HG03575 (cell line): ENCODE results near the gene TF.
"Not testable (repeated sequence)": the region's sequence is repeated elsewhere in the genome, so short reads cannot be mapped to it uniquely, and the experiment has no call there.

Experiments
- ATAC-seq: cut with Tn5 transposase; IDR thresholded peaks from one replicate; pipeline ENCODE4 v1.9.1; 2021; ENCODE audit not compliant: unreplicated experiment, insufficient number of reproducible peaks, low FRiP score; ENCODE audit errors: extremely low read depth

The TF gene

DNA sequence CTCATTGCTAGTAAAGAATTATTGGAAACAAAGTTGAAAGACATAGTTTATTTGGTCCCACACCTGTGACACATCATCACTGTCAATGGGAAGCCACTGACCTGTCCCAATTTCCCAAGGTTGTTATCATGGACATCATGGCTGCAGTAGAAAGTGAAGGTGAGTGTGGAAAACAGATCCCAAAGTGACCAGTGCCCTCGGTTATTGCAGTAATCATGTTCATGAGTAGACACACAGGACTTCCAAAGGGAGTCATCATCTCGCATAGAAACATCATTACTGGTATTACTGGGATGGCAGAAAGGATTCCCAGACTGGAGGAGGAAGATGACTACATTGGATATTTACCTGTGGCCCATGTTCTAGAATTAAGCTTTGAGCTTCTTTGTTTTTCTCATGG lies 14.7 kb downstream of the TF start:
- ATAC-seq, result no peak

DNA sequence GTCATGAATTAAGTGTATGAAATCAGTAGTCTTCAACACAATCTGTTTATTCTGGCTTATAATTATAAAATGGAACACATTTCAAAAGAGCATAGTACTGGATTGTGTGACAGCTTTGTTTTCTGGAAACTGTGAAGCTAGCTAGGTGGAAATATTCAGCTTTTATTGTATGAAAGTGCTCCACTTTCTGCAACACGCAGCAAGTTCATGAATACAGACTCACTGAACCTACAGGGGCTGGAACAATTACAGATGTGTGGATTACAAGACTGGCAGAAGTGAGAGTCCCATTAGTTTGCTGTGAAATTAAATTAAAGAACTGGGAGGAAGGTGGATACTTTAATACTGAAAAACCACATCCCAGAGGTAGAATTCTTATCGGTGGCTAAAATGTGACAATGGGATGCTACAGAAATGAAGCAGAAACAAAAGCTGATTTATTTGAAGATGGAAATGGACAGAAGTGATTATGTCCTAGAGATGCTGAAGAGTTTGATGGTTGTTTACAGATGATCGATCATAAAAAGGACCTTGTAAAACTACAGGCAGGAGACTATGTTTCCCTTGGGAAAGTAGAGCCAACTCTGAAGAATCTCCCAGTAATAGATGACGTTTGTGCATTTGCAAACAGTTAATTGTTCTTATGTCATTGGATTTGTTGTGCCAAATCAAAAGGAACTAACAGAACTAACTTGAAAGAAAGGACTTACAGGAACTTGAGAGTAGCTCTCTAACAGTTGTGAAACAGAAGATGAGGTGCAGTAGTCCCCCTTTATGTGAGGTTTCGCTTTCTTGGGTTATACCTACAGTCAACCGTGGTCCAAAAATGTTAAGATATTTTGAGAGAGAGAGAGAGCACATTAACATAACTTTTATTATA lies 15.7 kb downstream of the TF start:
- no peak for ATAC-seq

DNA sequence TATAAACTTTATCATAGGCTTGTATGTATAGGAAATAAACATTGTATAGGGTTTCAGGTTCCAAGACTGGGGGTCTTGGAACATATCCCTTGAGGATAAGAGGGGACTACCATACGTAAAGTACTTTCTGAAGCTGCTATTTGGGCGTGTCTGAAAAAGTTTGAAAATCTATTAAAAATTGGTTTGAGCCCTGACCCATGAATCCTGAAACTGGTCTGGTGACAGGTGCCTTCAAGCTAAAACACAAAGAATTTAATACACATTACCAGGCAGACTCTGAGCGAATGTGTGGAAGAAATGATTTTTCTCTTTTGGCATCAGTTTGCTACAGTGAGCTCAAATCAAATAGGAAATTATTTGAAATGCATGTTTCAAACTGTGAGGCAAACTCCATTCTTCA lies 16.3 kb downstream of the TF start:
- ATAC-seq, result no peak

DNA sequence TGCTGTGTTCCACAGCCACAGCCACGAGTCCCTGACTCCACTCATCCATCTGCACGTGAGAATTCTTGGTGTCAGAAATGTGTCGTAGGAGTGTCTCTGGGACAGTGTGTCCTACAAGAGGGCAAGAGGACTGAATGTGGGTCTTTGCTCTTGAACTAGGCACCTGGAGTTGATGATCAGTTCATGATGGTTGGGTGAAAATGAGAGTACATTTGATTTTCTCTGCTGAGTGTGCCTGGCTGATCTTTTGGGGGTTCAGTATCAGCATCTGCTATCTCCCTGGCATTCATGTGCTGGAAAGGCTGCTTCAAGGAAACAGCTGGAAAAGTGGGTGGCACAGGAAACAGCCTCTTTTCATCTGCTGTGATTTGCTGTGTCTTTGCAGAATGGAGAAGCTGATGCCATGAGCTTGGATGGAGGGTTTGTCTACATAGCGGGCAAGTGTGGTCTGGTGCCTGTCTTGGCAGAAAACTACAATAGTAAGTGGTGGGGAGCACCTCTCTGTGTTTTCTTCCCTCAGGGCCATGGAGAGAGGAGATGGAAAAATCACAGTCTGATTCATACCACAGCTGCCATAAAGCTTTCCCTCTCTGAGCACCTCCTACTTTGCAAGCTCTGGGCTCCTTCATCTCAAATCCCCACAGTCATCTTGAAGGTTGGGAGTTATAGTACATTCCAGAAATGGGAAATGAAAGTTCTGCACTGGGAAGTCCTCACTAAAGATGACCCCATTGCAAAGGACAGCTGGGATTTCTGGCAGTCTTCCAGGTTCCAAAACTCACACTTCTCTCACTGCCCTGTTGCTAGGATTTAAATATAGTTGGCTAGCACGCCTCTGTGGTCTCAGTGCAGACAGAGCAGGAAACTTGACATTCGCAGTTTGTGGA lies 17.8 kb downstream of the TF start:
- ATAC-seq, result no peak

DNA sequence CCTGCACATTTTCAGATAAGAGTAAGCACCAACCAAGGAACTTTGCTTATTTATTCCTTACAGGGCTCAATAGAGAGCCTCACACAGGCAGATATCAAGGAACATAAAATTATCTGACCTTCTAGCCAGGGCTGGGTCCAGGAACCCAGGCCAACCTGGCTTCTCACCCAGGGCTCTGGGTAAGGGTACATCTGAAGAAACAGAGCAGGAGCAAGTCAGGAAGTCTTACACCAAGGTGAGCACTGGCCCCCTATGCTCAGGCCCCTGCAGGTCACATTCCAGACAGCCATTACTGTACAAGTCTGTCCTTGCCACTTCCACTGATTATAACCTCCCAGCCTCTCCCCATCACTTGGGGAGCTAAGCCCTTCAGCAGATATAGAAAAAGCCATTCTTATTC lies 19.1 kb downstream of the TF start:
- ATAC-seq, result no peak

DNA sequence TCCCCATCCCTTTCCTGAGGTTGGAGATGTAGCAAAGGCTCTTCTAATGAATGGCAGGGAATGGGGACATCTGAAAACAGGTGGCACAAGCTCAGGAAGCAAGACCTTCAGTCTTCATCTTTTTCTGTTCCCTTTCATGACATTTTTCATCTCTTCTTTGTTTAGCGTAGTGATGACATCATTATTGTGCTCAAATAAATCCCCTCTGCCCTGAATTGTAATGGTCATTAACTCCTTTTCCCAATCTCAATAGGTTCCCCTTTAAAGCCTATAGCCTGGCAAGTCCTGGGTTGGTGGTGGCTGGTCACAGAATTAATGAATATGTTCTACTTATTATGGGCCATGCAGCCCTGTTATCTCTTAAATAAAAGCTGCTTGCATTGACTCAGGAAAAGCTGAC lies 21.4 kb downstream of the TF start:
- no peak for ATAC-seq

DNA sequence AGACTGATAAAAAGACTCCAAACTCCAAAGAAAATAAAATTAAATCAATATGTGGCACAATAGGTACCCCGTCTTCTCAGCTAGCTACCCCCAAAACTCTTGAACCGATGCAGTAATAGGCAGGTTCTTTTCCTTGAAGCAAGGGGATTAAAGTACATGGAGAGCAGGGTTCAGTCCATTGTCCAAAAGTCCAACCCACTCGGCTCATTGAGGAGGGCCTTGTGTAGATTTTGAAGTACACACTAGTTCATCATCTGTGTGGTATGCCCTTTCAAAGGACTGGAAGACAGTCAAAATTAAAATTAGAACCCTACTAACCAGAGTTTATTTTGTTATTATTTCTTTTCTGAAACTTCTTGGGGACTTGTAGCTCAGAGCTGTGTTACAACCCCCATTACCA lies 23.3 kb downstream of the TF start:
- no peak for ATAC-seq

DNA sequence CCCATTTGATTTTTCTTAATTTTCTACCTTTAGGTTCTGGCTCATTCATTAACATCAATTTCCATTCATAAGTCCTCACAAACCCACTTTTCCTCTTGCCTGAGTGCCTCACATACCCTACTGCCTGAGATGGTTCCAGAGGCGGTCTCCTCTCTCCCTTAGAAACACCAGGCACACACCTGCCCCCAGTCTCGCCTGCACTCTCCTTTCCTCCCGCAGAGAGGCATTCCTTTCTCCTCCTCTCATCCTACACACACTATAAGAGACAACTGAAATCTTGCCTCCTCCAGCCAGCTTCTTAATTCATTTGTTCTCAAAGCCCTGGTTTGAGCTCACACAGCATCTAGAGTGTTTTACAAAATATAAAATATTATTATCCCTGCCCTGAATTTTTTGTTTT lies 27.5 kb downstream of the TF start:
- no peak for ATAC-seq

DNA sequence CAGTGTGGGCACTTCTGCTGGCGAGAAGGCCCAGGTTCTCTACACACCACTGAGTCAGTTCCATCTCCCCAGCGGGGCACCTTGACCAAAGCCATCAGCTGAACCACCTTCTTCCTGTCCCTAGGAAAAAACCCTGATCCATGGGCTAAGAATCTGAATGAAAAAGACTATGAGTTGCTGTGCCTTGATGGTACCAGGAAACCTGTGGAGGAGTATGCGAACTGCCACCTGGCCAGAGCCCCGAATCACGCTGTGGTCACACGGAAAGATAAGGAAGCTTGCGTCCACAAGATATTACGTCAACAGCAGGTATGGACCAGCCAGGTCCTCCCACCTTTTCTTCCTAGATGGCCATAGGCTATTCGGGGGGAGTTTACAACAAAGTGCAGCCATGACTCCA lies 29.1 kb downstream of the TF start:
- ATAC-seq, result no peak

DNA sequence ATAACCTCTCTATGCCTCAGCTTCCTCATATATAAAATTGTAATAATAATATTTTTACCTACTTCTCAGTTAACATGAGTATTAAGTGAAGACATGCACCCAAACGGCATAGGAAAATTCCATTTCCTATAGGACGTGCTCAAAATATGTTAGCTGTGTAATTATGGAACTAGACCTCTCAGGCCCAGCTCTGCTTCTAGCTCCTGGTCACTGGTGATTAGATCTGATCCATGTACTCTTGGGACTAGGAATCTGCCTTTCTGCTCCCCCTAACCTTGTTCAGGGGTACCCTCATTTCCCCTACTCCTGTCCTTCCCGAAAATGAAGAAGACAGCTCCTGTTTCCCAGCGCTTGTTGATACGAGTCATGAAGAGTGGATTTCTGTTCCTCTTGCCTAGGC lies 29.6 kb downstream of the TF start:
- no peak for ATAC-seq

DNA sequence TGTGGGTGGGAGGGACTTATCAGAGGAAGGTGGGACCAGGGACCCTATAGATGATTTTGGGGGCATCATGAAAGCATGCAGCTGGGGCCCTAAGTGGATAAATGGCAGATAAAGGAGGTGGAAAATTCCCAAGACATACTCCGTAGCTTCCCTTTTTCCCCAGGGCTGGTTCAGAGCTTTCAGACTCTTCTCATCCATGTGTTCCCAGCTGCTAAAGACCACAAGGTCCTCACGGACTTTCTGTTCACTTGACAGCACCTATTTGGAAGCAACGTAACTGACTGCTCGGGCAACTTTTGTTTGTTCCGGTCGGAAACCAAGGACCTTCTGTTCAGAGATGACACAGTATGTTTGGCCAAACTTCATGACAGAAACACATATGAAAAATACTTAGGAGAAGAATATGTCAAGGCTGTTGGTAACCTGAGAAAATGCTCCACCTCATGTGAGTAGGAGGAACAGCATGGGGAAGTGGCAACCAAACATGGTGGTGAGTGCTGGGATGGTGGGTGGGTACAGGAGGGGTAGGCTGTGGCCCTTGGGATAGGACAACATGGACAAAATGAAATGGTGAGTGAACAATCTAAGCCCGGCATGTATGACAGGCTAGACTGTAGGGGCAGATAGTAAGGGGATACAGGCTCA lies 30.7 kb downstream of the TF start:
- no peak for ATAC-seq

DNA sequence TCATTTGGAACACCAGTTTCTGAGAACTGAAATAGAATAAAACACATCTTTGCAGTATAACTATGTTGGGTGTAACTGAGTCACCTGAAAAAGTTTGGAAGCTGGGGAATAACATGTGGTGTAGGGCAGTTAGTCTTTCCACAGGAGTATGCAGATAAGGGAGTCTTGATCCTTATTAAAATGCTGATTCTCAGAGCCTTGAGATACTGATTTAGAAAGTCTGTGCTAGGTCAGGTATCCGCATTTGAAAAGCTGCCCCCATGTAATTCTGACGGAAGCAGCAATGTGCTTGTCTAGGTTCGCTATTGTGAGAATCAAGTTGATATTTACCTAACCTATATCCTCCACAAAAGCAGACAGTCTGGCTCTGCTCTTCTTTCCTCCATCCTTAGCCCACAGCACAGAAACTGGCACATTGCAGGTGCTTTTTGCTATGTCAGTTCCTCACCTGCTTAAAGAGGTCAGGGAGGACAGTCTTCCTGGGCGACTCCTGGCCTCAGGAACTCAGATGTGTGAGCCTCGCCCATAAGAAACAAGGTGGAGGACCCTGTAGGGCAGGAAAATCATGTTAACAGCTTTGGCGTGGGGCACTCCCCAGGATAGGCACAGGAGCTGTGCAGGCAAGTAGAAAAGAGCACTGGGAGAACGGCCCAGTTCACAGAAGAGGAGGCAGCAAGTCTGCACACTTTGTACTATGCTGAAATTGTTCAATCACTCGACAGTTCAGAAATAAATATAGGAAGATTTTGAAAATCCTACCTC lies 31.8 kb downstream of the TF start:
- no peak for ATAC-seq

DNA sequence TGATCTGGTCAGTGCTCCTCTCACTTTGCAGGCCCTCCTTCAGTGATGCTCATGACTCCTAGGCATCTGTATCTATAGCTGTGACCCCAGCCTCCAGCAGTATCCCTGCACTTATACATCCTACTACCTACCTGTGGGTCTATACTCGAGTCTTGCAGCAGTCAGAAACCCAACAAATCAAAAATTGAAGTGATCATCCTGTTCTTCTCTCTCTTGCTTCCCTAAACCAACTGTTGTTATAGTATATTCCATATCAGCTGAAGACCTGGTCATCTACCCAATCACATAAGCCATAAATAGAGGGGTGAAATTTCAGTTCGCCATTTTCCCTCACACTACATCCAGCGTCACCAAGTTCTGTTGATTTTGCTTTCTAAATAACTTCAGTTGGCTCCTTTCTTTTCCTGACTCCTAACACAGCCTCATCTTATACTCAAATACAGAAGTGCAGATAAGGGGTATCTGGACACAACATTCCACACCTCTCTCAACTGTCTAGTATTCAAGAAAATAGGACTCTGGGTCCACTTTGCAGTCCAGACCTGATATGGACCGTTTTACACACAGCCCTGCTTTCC lies 33.5 kb downstream of the TF start:
- no peak for ATAC-seq

DNA sequence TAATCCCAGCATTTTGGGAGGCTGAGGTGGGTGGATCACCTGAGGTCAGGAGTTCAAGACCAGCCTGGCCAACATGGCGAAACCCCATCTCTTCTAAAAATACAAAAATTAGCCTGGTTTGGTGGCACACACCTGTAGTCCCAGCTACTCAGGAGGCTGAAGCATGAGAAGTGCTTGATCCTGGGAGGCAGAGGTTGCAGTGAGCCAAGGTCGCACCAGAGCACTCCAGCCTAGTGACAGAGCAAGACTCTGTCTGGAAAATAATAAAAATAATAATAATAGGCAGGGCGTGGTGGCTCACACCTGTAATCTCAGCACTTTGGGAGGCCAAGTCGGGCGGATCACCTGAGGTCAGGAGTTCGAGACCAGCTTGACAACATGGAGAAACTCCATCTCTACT lies 34.6 kb downstream of the TF start:
- not testable (repeated sequence) for ATAC-seq

DNA sequence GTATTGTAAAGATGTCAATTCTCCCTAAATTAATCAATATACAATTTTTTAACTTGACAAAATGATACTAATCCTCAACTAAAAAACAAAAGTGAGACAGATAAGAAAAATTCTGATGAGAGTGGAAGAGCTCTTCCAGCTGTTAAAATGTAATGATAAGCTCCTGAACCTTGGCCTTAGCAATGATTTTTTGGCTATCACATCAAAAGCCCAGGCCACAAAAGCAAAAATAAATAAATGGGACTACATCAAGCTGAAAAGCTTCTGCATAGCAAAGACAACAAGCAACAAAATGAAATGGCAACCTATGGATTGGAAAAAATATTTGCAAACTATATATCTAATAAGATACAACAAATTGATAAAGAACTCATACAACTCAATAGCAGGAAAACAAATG lies 35.4 kb downstream of the TF start:
- ATAC-seq, result no peak

DNA sequence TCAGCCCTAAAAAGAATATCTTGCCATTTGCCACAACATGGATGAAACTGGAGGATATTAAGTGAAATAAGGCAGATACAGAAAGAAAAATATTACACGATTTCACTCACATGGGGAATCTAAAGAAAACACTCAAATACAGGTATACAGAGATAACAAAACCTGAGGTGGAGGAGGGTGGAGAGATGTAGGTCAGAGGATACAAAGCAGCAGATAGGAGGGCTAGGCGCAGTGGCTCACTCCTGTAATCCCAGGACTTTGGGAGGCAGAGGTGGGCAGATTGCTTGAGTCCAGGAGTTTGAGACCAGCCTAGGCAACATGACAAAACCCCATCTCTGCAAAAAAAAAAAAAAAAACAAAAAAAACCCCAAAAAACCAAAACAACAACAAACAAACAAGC lies 36.3 kb downstream of the TF start:
- no peak for ATAC-seq

DNA sequence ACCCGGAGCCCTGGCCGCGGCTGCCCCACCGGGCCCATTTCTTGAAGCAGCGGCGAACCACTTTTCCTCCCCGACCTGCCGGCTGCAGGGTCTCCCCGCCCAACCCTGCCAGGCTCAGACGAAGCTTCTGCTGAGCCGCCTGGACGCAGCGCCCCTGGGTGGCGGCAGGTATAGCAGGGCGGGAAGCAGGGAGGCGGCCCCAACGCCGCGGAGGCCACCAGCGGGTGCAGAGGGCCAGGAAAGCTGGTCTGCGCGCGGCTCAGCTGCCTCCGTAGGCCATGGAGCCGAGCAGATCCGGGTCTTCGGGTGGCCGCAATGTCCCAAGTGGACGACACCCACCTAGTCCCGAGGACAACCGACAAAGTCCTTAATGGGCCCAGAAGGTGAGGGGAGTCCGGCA lies 37.6 kb downstream of the TF start:
- ATAC-seq, result no peak

DNA sequence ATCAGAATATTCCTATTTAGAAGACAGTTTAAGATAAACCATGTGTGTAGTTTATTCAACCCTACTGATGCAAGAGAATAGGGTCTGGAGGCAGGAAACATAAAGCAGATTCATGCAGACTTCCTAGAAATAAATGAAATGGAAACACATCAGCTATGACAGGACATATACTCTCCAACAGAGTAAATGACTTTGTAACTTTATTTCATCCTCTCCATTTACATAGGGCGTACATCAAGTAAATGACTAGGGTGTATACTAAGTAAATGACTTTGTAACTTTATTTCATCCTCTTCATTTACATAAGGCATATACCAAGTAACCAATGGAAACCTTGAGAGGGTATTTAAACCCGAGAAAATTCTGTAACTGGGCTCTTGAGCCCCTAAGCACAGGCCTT lies 41.8 kb downstream of the TF start:
- no peak for ATAC-seq
